ENCODE measurements around the gene HLA-DOB.
"Not testable (repeated sequence)": the region's sequence is repeated elsewhere in the genome, so short reads cannot be mapped to it uniquely, and the experiment has no call there.

DNA sequence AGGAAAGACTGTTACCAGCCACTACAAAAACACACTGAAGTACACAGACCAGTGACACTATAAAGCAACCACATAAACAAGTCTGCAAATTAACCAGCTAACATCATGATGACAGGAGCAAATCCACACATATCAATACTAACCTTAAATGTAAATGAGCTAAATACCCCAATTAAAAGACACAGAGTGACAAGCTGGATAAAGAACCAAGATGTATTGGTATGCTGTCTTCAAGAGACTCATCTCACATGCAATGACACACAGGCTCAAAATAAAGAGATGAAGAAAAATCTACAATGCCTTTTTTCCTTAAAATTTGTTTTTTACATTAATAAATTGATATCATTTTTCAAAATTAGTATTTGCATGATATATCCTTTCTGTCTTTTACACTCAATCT is 33.9 kb downstream of the HLA-DOB start:
- not testable (repeated sequence) for TF ChIP-seq POLR2A (IDR thresholded peaks at IDR 0.05)
- TF ChIP-seq, protein P1, sequence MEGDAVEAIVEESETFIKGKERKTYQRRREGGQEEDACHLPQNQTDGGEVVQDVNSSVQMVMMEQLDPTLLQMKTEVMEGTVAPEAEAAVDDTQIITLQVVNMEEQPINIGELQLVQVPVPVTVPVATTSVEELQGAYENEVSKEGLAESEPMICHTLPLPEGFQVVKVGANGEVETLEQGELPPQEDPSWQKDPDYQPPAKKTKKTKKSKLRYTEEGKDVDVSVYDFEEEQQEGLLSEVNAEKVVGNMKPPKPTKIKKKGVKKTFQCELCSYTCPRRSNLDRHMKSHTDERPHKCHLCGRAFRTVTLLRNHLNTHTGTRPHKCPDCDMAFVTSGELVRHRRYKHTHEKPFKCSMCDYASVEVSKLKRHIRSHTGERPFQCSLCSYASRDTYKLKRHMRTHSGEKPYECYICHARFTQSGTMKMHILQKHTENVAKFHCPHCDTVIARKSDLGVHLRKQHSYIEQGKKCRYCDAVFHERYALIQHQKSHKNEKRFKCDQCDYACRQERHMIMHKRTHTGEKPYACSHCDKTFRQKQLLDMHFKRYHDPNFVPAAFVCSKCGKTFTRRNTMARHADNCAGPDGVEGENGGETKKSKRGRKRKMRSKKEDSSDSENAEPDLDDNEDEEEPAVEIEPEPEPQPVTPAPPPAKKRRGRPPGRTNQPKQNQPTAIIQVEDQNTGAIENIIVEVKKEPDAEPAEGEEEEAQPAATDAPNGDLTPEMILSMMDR (IDR thresholded peaks at IDR 0.05): not testable (repeated sequence)
